Panc1 (cell line): Measurements from ENCODE around the gene DDX52. TPM values are rescaled to one million over a fixed set of nuclear protein-coding genes. Genes with fewer than 3 reads are reported as not detected.

Experiments
- ATAC-seq: fragments of 200-7000 bp; cut with Tn5 transposase; 2 replicates; pipeline ENCODE4 v1.9.1; 2020; ENCODE audit warnings: mild to moderate bottlenecking, moderate library complexity
- BruUV-seq: library from RNA; stranded (reverse); fragments of 400-500 nt; replicated peaks from 2 replicates; lab custom pipeline; 2021; lab: Mats Ljungman, UMichigan
- CTCF ChIA-PET: fragments of 300-600 bp; sonication (Branson Sonifier 250); formaldehyde crosslinking; loops from one replicate; lab custom pipeline; 2022; ENCODE audit warnings: antibody characterized with exemption; lab: Charles Lee
- POLR2A ChIA-PET: fragments of 300-600 bp; sonication (Branson Sonifier 250); formaldehyde crosslinking; loops from one replicate; lab custom pipeline; 2022; ENCODE audit warnings: antibody characterized with exemption; lab: Charles Lee
- DNase-seq: peaks from one replicate; pipeline ENCODE4 v3.0.0-alpha.2; 2010; ENCODE audit warnings: low read depth, low spot score
- H3K27ac ChIP-seq: 2 replicates; pipeline ENCODE4 v1.5.1; 2011; ENCODE audit warnings: mild to moderate bottlenecking, low read length, inconsistent platforms
- H3K27me3 ChIP-seq: fragments of 200-500 bp; sonication (Bioruptor generic); 2 replicates; pipeline ENCODE4 v1.6.0; 2014; ENCODE audit warnings: low read length, inconsistent platforms; ENCODE audit not compliant: control insufficient read depth, insufficient read depth
- H3K36me3 ChIP-seq: fragments of 200-500 bp; sonication (Bioruptor generic); 2 replicates; pipeline ENCODE4 v1.5.1; 2014; ENCODE audit warnings: inconsistent platforms, mild to moderate bottlenecking, low read length, moderate library complexity; ENCODE audit not compliant: control insufficient read depth, insufficient read depth
- H3K4me1 ChIP-seq: 2 replicates; pipeline ENCODE4 v1.5.1; 2011; ENCODE audit warnings: inconsistent platforms, mild to moderate bottlenecking, low read length, moderate library complexity; ENCODE audit not compliant: control insufficient read depth, insufficient read depth
- H3K4me3 ChIP-seq, 2 experiments: 2 replicates each; pipeline ENCODE4 v1.5.1; 2011 to 2012; ENCODE audit warnings: low read depth in 2 of 2, low read length in 2 of 2, mild to moderate bottlenecking in 2 of 2, inconsistent platforms in 1 of 2, moderate library complexity in 1 of 2
- H3K9me3 ChIP-seq: fragments of 200-500 bp; sonication (Bioruptor generic); 2 replicates; pipeline ENCODE4 v1.5.1; 2014; ENCODE audit warnings: low read depth, mild to moderate bottlenecking, inconsistent platforms, low read length, moderate library complexity; ENCODE audit not compliant: control insufficient read depth, insufficient read depth
- POLR2AphosphoS5 ChIP-seq: IDR thresholded peaks from 2 replicates; pipeline ENCODE4 v1.6.1; 2012; ENCODE audit warnings: mild to moderate bottlenecking, low read depth, low read length, moderate library complexity
- REST ChIP-seq, 2 experiments: IDR thresholded peaks; 2 replicates each; pipeline ENCODE4 v1.6.1; 2011 to 2012; ENCODE audit warnings: low read depth in 2 of 2, control low read depth in 1 of 2, low read length in 1 of 2, mild to moderate bottlenecking in 1 of 2, moderate library complexity in 1 of 2; ENCODE audit not compliant: insufficient read depth in 1 of 2
- SIN3A ChIP-seq: IDR thresholded peaks from 2 replicates; pipeline ENCODE4 v1.6.1; 2012; ENCODE audit warnings: low read depth, mild to moderate bottlenecking, low read length, moderate library complexity, borderline replicate concordance; ENCODE audit not compliant: insufficient read depth
- TCF7L2 ChIP-seq: IDR thresholded peaks from 2 replicates; pipeline ENCODE4 v1.6.1; 2011; ENCODE audit warnings: mild to moderate bottlenecking, low read depth, low read length, inconsistent platforms
- in situ Hi-C: cut with HindIII; loops from 2 replicates; pipeline ENCODE4 v1.10.0; 2016; ENCODE audit warnings: low sequenced_read_pairs, low pct_unique_long_range_greater_than_20kb
- intact Hi-C: fragments of 100-400 bp; cut with micrococcal nuclease; formaldehyde crosslinking; loops from one replicate; pipeline ENCODE4 v1.10.0; 2022; ENCODE audit not compliant: unreplicated experiment
- total RNA-seq: library from RNA; stranded (reverse); gene quantifications from one replicate; pipeline ENCODE4 v1.2.1, GENCODE V29; 2021; ENCODE audit not compliant: unreplicated experiment
- TF ChIP-seq, protein P1 (sequence below): fragments of 450-650 bp; IDR thresholded peaks from 2 replicates; pipeline ENCODE4 v1.5.1; 2017; ENCODE audit warnings: mild to moderate bottlenecking

Gene DDX52
- total RNA-seq, 1 experiment from 2014 or later = 16.5 TPM

- in situ Hi-C loops (no loop called here), intact Hi-C loops (loop anchor here (10.0 kb wide), 1 partner anchor 115 kb away; no protein-coding TSS in a partner anchor)
- Histone ChIP-seq H3K27me3 (no peaks in the 10 kb centered on the region), H3K36me3 (no peaks in the 10 kb centered on the region), H3K9me3 (no peaks in the 10 kb centered on the region), H3K4me3 (no peak overlapping the region), H3K4me1 (no peaks in the 10 kb centered on the region), H3K27ac (no peak overlapping the region)
- DNase-seq (no peak), ATAC-seq (no peak)
- CTCF ChIA-PET = no interaction called here
- no TSS peak for BruUV-seq
- POLR2A ChIA-PET = no interaction called here
- TF ChIP-seq REST (IDR thresholded peaks at IDR 0.05; ENCODE audit: insufficient read depth in 1 of 2, low read depth in 2 of 2, low read length in 1 of 2) (no peak), SIN3A (no peak)
- TF ChIP-seq, protein P1, sequence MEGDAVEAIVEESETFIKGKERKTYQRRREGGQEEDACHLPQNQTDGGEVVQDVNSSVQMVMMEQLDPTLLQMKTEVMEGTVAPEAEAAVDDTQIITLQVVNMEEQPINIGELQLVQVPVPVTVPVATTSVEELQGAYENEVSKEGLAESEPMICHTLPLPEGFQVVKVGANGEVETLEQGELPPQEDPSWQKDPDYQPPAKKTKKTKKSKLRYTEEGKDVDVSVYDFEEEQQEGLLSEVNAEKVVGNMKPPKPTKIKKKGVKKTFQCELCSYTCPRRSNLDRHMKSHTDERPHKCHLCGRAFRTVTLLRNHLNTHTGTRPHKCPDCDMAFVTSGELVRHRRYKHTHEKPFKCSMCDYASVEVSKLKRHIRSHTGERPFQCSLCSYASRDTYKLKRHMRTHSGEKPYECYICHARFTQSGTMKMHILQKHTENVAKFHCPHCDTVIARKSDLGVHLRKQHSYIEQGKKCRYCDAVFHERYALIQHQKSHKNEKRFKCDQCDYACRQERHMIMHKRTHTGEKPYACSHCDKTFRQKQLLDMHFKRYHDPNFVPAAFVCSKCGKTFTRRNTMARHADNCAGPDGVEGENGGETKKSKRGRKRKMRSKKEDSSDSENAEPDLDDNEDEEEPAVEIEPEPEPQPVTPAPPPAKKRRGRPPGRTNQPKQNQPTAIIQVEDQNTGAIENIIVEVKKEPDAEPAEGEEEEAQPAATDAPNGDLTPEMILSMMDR = no peak
These were observed 16.7 kb upstream of the DDX52 start for GRCh38 chr17:37659925-37660324.

- ChIA-PET CTCF (no interaction called here), POLR2A (no interaction called here)
- no TSS peak for BruUV-seq
- Histone ChIP-seq H3K27ac (no peak overlapping the region), H3K4me3 (no peak overlapping the region), H3K27me3 (no peaks in the 10 kb centered on the region), H3K9me3 (no peaks in the 10 kb centered on the region), H3K36me3 (no peaks in the 10 kb centered on the region), H3K4me1 (no peaks in the 10 kb centered on the region)
- ATAC-seq (no peak), DNase-seq (no peak)
- TF ChIP-seq, protein P1 = no peak
- TF ChIP-seq TCF7L2 = no peak
- TF ChIP-seq REST (IDR thresholded peaks at IDR 0.05; ENCODE audit: insufficient read depth in 1 of 2, low read depth in 2 of 2, low read length in 1 of 2) = no peak
- TF ChIP-seq SIN3A = no peak
- no peak for TF ChIP-seq POLR2AphosphoS5
- intact Hi-C loops = loop anchor here (10.0 kb wide), 1 partner anchor 118 kb away; no protein-coding TSS in a partner anchor
- in situ Hi-C loops = no loop called here
These were observed 14.0 kb upstream of the DDX52 start for GRCh38 chr17:37657202-37657601.
